Measurements from ENCODE around the gene ZDHHC11B. TPM values are rescaled to one million over a fixed set of nuclear protein-coding genes. Genes with fewer than 3 reads are reported as not detected.
"Not testable (repeated sequence)": the region's sequence is repeated elsewhere in the genome, so short reads cannot be mapped to it uniquely, and the experiment has no call there.

The ZDHHC11B gene
- total and polyA plus RNA-seq, 2 donors: 0.71 to 2.2 TPM

DNA sequence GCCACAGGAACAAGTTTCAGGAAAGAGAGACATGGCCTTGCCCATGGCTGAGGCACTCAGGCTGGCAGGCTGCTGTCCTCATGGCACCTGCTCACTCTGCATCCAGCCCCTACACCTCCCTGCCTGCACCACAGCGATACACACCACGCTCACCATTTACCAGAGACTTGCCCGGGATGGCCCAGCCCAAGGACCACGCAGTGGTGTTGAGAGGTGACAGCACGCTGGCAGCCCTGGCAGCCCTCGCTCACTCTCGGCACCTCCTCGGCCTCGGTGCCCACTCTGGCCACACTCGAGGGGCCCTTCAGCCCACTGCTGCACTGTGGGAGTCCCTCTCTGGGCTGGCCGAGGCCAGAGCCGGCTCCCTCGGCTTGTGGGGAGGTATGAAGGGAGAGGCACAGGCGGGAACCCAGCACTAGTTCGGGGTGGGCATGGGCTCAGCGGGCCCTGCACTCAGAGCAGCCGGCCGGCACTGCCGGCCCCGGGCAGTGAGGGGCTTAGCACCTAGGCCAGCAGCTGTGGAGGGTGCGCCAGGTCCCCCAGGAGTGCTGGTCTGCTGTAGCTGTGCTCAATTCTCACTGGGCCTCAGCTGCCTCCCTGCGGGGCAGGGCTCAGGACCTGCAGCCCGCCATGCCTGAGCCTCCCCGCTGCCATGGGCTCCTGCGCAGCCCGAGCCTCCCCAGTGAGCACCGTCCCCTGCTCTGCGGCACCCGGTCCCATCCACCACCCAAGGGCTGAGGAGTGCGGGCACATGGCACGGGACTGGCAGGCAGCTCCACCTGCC, 20.3 kb downstream of the ZDHHC11B start:
- no peak overlapping the region for H3K4me3 ChIP-seq (ENCODE audit: low read length in 2 of 2)
- peaks cover 0 to 6% of the 10 kb centered on the region in 2 donors for H3K27me3 ChIP-seq (ENCODE audit: control insufficient read depth in 2 of 2, insufficient read depth in 1 of 2, low read length in 1 of 2)
- no peaks in the 10 kb centered on the region for H3K36me3 ChIP-seq (ENCODE audit: control insufficient read depth in 2 of 2, insufficient read depth in 2 of 2, low read length in 1 of 2)
- H3K27ac ChIP-seq (ENCODE audit: low read depth in 1 of 2, low read length in 1 of 2): no peak overlapping the region
- peaks cover 0 to 4% of the 10 kb centered on the region in 2 donors for H3K4me1 ChIP-seq (ENCODE audit: control insufficient read depth in 2 of 2, insufficient read depth in 2 of 2, low read length in 2 of 2)
- WGBS: 96% methylated on average over 31 of the region's 31 CpGs
- peaks cover 0 to 14% of the 10 kb centered on the region in 2 donors for H3K9me3 ChIP-seq (ENCODE audit: control insufficient read depth in 2 of 2, insufficient read depth in 1 of 2, low read length in 1 of 2)
- DNase-seq (ENCODE audit: low read depth in 6 of 9, low spot score in 9 of 9): no peak

- Histone ChIP-seq H3K36me3 (ENCODE audit: control insufficient read depth in 2 of 2, insufficient read depth in 2 of 2, low read length in 1 of 2) (no peaks in the 10 kb centered on the region), H3K4me1 (ENCODE audit: control insufficient read depth in 2 of 2, insufficient read depth in 2 of 2, low read length in 2 of 2) (peaks cover 0 to 12% of the 10 kb centered on the region in 2 donors), H3K27me3 (ENCODE audit: control insufficient read depth in 2 of 2, insufficient read depth in 1 of 2, low read length in 1 of 2) (peaks cover 0 to 10% of the 10 kb centered on the region in 2 donors), H3K9me3 (ENCODE audit: control insufficient read depth in 2 of 2, insufficient read depth in 1 of 2, low read length in 1 of 2) (peaks cover 0 to 14% of the 10 kb centered on the region in 2 donors), H3K27ac (ENCODE audit: low read depth in 1 of 2, low read length in 1 of 2) (no peak overlapping the region), H3K4me3 (ENCODE audit: low read length in 2 of 2) (no peak overlapping the region)
- 87% methylated on average over 5 of the region's 5 CpGs for WGBS
- DNase-seq (ENCODE audit: low read depth in 6 of 9, low spot score in 9 of 9): no peak
These were observed 21.1 kb downstream of the ZDHHC11B start for GRCh38 chr5:763397-763796.

DNA sequence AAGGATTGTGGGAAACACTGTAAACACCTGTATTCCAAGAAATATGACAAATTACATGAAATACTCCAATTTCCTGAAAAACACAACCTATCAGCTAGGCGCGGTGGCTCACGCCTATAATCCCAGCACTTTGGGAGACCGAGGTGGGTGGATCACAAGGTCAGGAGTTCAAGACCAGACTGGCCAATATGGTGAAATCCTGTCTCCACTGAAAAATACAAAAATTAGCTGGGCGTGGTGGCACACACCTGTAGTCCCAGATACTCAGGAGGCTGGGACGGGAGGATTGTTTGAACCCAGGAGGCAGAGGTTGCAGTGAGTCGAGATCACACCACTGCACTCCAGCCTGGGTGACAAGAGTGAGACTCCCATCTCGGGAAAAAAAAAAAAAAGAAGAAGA, 21.5 kb downstream of the ZDHHC11B start:
- Histone ChIP-seq H3K27me3 (ENCODE audit: control insufficient read depth in 2 of 2, insufficient read depth in 1 of 2, low read length in 1 of 2) (peaks cover 0 to 11% of the 10 kb centered on the region in 2 donors), H3K9me3 (ENCODE audit: control insufficient read depth in 2 of 2, insufficient read depth in 1 of 2, low read length in 1 of 2) (peaks cover 0 to 14% of the 10 kb centered on the region in 2 donors), H3K4me1 (ENCODE audit: control insufficient read depth in 2 of 2, insufficient read depth in 2 of 2, low read length in 2 of 2) (peaks cover 0 to 13% of the 10 kb centered on the region in 2 donors)
- 97% methylated on average over 8 of the region's 8 CpGs for WGBS
- not testable (repeated sequence) for DNase-seq (ENCODE audit: low read depth in 6 of 9, low spot score in 9 of 9); H3K36me3 ChIP-seq (ENCODE audit: control insufficient read depth in 2 of 2, insufficient read depth in 2 of 2, low read length in 1 of 2); H3K27ac ChIP-seq (ENCODE audit: low read depth in 1 of 2, low read length in 1 of 2); H3K4me3 ChIP-seq (ENCODE audit: low read length in 2 of 2)

- no peak overlapping the region for H3K27ac ChIP-seq (ENCODE audit: low read depth in 1 of 2, low read length in 1 of 2)
- H3K9me3 ChIP-seq (ENCODE audit: control insufficient read depth in 2 of 2, insufficient read depth in 1 of 2, low read length in 1 of 2): peaks cover 0 to 13% of the 10 kb centered on the region in 2 donors
- WGBS: 96% methylated on average over 8 of the region's 8 CpGs
- H3K4me1 ChIP-seq (ENCODE audit: control insufficient read depth in 2 of 2, insufficient read depth in 2 of 2, low read length in 2 of 2): peaks cover 0 to 17% of the 10 kb centered on the region in 2 donors
- no peak for DNase-seq (ENCODE audit: low read depth in 6 of 9, low spot score in 9 of 9)
- no peak overlapping the region for H3K4me3 ChIP-seq (ENCODE audit: low read length in 2 of 2)
- no peaks in the 10 kb centered on the region for H3K36me3 ChIP-seq (ENCODE audit: control insufficient read depth in 2 of 2, insufficient read depth in 2 of 2, low read length in 1 of 2)
- H3K27me3 ChIP-seq (ENCODE audit: control insufficient read depth in 2 of 2, insufficient read depth in 1 of 2, low read length in 1 of 2): peaks cover 0 to 11% of the 10 kb centered on the region in 2 donors
These were observed 22.4 kb downstream of the ZDHHC11B start for GRCh38 chr5:761854-762710.

DNA sequence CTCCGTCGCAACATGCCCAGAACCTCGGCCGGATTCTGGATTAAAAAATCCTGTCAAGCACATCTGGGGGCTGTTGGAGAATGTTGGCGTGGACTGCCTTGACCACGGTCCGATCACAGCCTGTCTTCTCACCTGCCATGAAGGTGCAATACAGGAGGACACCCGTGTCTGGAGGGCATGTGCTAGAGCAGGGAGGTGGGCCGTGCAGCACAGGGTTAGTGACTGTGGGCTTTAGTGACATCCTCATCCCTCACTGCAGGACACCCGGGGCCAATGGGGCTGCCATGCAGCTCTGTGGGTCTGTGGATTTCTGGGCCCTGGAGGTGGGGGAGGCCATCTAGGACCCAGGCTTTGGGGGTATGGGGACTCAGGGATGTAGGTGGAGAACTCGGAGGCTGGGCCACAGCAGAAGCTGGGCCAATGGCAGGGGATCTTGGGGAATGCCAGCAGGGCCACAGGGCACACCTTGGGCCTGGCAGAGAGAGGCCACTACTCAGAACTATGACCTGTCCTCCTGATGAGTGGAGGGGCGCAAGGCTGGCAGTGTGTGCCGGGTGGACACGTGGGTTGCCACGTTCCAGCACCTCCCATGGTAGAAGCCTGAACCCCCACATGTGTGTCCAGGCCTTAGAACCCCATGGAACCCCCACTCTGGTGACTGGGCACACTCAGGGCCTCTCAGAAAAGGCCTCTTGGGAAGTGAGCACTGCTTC, 23.3 kb downstream of the ZDHHC11B start:
- H3K27ac ChIP-seq (ENCODE audit: low read depth in 1 of 2, low read length in 1 of 2): no peak overlapping the region
- peaks cover 0 to 17% of the 10 kb centered on the region in 2 donors for H3K4me1 ChIP-seq (ENCODE audit: control insufficient read depth in 2 of 2, insufficient read depth in 2 of 2, low read length in 2 of 2)
- 84% methylated on average over 15 of the region's 15 CpGs for WGBS
- peaks cover 0 to 11% of the 10 kb centered on the region in 2 donors for H3K27me3 ChIP-seq (ENCODE audit: control insufficient read depth in 2 of 2, insufficient read depth in 1 of 2, low read length in 1 of 2)
- H3K9me3 ChIP-seq (ENCODE audit: control insufficient read depth in 2 of 2, insufficient read depth in 1 of 2, low read length in 1 of 2): peaks cover 0 to 4% of the 10 kb centered on the region in 2 donors
- H3K36me3 ChIP-seq (ENCODE audit: control insufficient read depth in 2 of 2, insufficient read depth in 2 of 2, low read length in 1 of 2): no peaks in the 10 kb centered on the region
- DNase-seq (ENCODE audit: low read depth in 6 of 9, low spot score in 9 of 9): no peak
- H3K4me3 ChIP-seq (ENCODE audit: low read length in 2 of 2): no peak overlapping the region

DNA sequence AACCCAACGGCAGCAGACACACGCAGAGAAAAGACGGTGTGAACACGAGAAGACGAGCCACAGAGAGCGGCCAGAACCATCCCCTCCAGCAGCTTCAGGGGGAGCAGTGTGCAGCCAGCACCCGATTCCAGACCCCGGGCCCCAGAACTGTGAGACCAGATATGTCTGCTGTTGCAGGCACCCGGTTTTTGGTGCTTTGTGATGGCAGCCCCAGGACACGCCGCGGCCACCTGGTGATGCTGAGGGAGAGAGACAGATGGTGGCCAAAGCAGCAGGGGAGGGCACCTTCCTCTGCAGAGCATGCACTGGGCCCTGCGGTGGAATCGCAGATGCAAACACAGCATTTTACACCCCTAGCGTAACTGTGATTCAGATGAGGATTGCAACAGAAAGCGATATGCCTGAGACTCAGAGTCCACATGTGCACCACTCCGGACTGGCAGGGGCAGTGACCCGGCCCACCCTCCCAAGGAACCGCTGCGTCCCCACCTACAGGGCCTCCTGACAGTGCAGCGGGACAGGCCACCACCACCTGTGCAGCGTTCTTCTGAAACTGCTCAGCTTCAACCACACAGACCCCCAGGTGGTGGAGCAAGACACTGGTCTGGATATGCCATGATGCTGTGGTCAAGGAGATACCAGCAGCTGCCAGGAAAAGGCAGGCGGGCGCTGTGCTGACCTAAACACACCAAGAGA, 24.0 kb downstream of the ZDHHC11B start:
- WGBS: 98% methylated on average over 24 of the region's 24 CpGs
- H3K4me1 ChIP-seq (ENCODE audit: control insufficient read depth in 2 of 2, insufficient read depth in 2 of 2, low read length in 2 of 2): peaks cover 0 to 17% of the 10 kb centered on the region in 2 donors

GRCh38 chr5:759781-760362, 24.7 kb downstream of the ZDHHC11B start:
- no peak overlapping the region for H3K27ac ChIP-seq (ENCODE audit: low read depth in 1 of 2, low read length in 1 of 2)
- 98% methylated on average over 22 of the region's 22 CpGs for WGBS
- H3K27me3 ChIP-seq (ENCODE audit: control insufficient read depth in 2 of 2, insufficient read depth in 1 of 2, low read length in 1 of 2): peaks cover 0 to 11% of the 10 kb centered on the region in 2 donors
- H3K36me3 ChIP-seq (ENCODE audit: control insufficient read depth in 2 of 2, insufficient read depth in 2 of 2, low read length in 1 of 2): no peaks in the 10 kb centered on the region
- H3K4me1 ChIP-seq (ENCODE audit: control insufficient read depth in 2 of 2, insufficient read depth in 2 of 2, low read length in 2 of 2): peaks cover 0 to 17% of the 10 kb centered on the region in 2 donors
- H3K9me3 ChIP-seq (ENCODE audit: control insufficient read depth in 2 of 2, insufficient read depth in 1 of 2, low read length in 1 of 2): no peaks in the 10 kb centered on the region
- H3K4me3 ChIP-seq (ENCODE audit: low read length in 2 of 2): no peak overlapping the region
- no peak for DNase-seq (ENCODE audit: low read depth in 6 of 9, low spot score in 9 of 9)

More for the DNA sequence above, 24.0 kb downstream of the ZDHHC11B start:
- Histone ChIP-seq H3K4me3 (ENCODE audit: low read length in 2 of 2) (no peak overlapping the region), H3K36me3 (ENCODE audit: control insufficient read depth in 2 of 2, insufficient read depth in 2 of 2, low read length in 1 of 2) (no peaks in the 10 kb centered on the region), H3K27me3 (ENCODE audit: control insufficient read depth in 2 of 2, insufficient read depth in 1 of 2, low read length in 1 of 2) (peaks cover 0 to 11% of the 10 kb centered on the region in 2 donors), H3K27ac (ENCODE audit: low read depth in 1 of 2, low read length in 1 of 2) (no peak overlapping the region), H3K9me3 (ENCODE audit: control insufficient read depth in 2 of 2, insufficient read depth in 1 of 2, low read length in 1 of 2) (no peaks in the 10 kb centered on the region)
- DNase-seq (ENCODE audit: low read depth in 6 of 9, low spot score in 9 of 9): no peak

DNA sequence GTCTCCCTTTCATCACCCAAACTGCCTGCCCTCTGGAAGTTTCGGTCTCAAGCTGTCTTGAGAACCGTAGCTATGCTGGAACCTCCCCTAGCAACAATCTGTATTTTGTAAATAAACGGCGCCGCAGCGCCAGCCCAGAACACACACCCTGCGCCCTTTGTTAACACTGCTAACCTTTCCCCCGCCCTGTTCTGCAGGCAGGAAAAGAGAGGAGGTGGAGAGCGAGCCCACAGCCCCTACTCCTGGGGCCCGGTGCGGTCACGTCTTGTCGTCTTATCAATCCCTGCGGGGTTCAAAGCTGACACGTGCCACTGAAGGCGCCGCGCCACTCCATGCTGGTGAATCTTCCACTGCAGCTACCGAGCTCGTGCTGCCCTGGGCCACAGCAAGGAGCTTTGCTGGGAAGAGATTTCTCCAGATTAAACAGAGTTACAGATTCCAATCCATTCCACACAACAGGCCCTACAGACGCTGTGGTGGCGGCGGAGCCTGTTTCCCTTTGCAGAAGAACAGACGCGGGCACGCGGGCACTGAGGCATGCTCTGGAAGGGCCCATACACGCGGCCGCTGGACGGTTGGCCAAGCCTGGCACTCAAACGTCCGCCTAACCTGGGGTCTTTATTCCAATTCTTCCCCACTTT, 25.3 kb downstream of the ZDHHC11B start:
- WGBS: 73% methylated on average over 33 of the region's 33 CpGs
- H3K9me3 ChIP-seq (ENCODE audit: control insufficient read depth in 2 of 2, insufficient read depth in 1 of 2, low read length in 1 of 2): no peaks in the 10 kb centered on the region
- DNase-seq (ENCODE audit: low read depth in 6 of 9, low spot score in 9 of 9): peak in 6 of 9 donors; percentile 6 to 70 (median 40)
- peaks cover 0 to 17% of the 10 kb centered on the region in 2 donors for H3K4me1 ChIP-seq (ENCODE audit: control insufficient read depth in 2 of 2, insufficient read depth in 2 of 2, low read length in 2 of 2)
- peak overlapping the region in 1 of 2 donors; percentile 11 for H3K27ac ChIP-seq (ENCODE audit: low read depth in 1 of 2, low read length in 1 of 2)
- H3K36me3 ChIP-seq (ENCODE audit: control insufficient read depth in 2 of 2, insufficient read depth in 2 of 2, low read length in 1 of 2): no peaks in the 10 kb centered on the region
- no peak overlapping the region for H3K4me3 ChIP-seq (ENCODE audit: low read length in 2 of 2)
- peaks cover 0 to 11% of the 10 kb centered on the region in 2 donors for H3K27me3 ChIP-seq (ENCODE audit: control insufficient read depth in 2 of 2, insufficient read depth in 1 of 2, low read length in 1 of 2)
